H1 (cell line): ENCODE measurements around the gene GZF1. TPM values are rescaled to one million over a fixed set of nuclear protein-coding genes. Genes with fewer than 3 reads are reported as not detected.

ENCODE experiments used
- EP300 ChIP-seq, 2 experiments: IDR thresholded peaks; 1 replicate in 1 of 2; 2 replicates in 1 of 2; pipeline ENCODE4 v1.6.1; 2011 to 2012; ENCODE audit warnings: low read depth in 2 of 2, low read length in 2 of 2, mild to moderate bottlenecking in 2 of 2, borderline replicate concordance in 1 of 2, inconsistent platforms in 1 of 2, moderate library complexity in 1 of 2
- MAX ChIP-seq: IDR thresholded peaks from 2 replicates; pipeline ENCODE4 v1.6.1; 2012; ENCODE audit warnings: inconsistent platforms
- POLR2A ChIP-seq, 2 experiments: IDR thresholded peaks; 1 replicate in 1 of 2; 2 replicates in 1 of 2; pipeline ENCODE4 v1.6.1; 2011; ENCODE audit warnings: low read depth in 2 of 2, low read length in 2 of 2, mild to moderate bottlenecking in 2 of 2; ENCODE audit errors: control extremely low read depth in 1 of 2
- polyA plus RNA-seq, 7 experiments: library from polyadenylated mRNA; depleted of rRNA in 3 of 7; stranded (reverse) in 5 of 7; unstranded in 2 of 7; fragments of >200 nt in 5 of 7; fragments of 200-250 nt in 2 of 7; gene quantifications; 1 replicate in 5 of 7; 2 replicates in 1 of 7; 4 replicates in 1 of 7; pipeline versions ENCODE4 v1.2.1 to v1.2.3, GENCODE V29; 2011 to 2013; ENCODE audit warnings: missing spikeins in 2 of 7, mixed read lengths in 2 of 7
- total RNA-seq: library from RNA; stranded (reverse); fragmentation: NEBNext Ultra II Directional; extraction: Animal tissue kit (Norgen Biotek cat#: 25700); gene quantifications from 2 replicates; pipeline ENCODE4 v1.2.1, GENCODE V29; 2021

The GZF1 gene
- total and polyA plus RNA-seq, 2 of the 8 experiments (the other 6 are each of a cell fraction or from before 2014, with no cell fraction given), result 8.2 to 11.9 TPM

DNA sequence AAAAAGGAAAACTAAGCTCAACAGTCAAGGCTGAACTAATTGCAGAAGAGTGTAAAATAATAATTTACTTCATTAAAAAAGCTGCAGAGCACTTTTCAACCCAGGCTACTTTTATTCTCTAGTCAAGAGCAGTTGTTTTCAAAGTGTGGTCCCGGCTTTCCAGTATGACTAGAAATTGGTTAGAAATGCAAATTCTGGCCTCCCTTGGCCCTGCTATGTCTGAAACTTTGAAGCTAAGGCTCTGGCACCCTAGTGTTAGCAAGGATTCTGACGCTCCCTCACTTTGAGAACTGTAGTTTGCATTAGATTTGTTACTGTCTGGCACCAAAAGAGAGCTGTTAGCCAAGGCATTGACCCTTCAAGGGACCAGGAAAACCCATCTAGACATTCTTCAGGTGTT lies 20.9 kb upstream of the GZF1 start (continued):
- no peak for TF ChIP-seq EP300 (IDR thresholded peaks at IDR 0.05; ENCODE audit: borderline replicate concordance in 1 of 2, low read depth in 2 of 2, low read length in 2 of 2)
- no peak for TF ChIP-seq MAX
- TF ChIP-seq POLR2A (IDR thresholded peaks at IDR 0.05; ENCODE audit: control extremely low read depth in 1 of 2, low read depth in 2 of 2, low read length in 2 of 2), result no peak
